Measurements from ENCODE around the gene NFATC2. TPM values are rescaled to one million over a fixed set of nuclear protein-coding genes. Genes with fewer than 3 reads are reported as not detected.

Gene NFATC2
- total and polyA plus RNA-seq, 2 of the 4 experiments (the other 2 are of a cell fraction), result 0.18 to 0.38 TPM

GRCh38 chr20:51492167-51493092 lies 50.1 kb downstream of the NFATC2 start:
- in situ Hi-C loops (cut with MboI; ENCODE audit: low sequenced_read_pairs), result no loop called here
- no peaks in the 10 kb centered on the region; a peak in 1 of 4 replicates for H3K79me1 ChIP-seq (ENCODE audit: low read depth in 1 of 2, low read length in 2 of 2)
- H3K4ac ChIP-seq (ENCODE audit: low read depth, low read length), result no peak overlapping the region
- ChIA-PET CTCF (interaction anchor here (0.5 kb wide), 1 partner anchor 120 kb away, joined by 4 read pairs; no protein-coding TSS in a partner anchor), POLR2A (ENCODE audit: unreplicated experiment) (no interaction called here)
- H3K14ac ChIP-seq (replicated peaks; ENCODE audit: low read depth, low read length), result no peak overlapping the region
- H3K4me3 ChIP-seq (ENCODE audit: insufficient read depth, low read depth, low read length), result no peak overlapping the region
- H4K8ac ChIP-seq (ENCODE audit: low read depth in 2 of 2, low read length in 2 of 2), result no peak overlapping the region
- DNase-seq (no peak), ATAC-seq (ENCODE audit: low read depth) (no peak)
- no peak overlapping the region for H2BK5ac ChIP-seq (ENCODE audit: low read depth, low read length, poor library complexity, severe bottlenecking)
- no peak overlapping the region for H3K23ac ChIP-seq (ENCODE audit: low read depth, low read length)
- WGBS, 2 experiments (ENCODE audit: extremely low coverage in 2 of 2, insufficient read length in 1 of 2), result 46% methylated on average over 26 of the region's 47 CpGs; no CpG with 5 or more reads in 1 of the 2 experiments
- H3K4me2 ChIP-seq (ENCODE audit: low read depth, low read length), result no peak overlapping the region
- H3K9me1 ChIP-seq (ENCODE audit: insufficient read depth, low read length), result peaks cover 9% of the 10 kb centered on the region; the same call in 1 of the 2 replicates
- TF ChIP-seq RFX5 (IDR thresholded peaks at IDR 0.05; ENCODE audit: low read depth, low read length), result no peak
- TF ChIP-seq FOS (IDR thresholded peaks at IDR 0.05; ENCODE audit: low read depth, low read length), result no peak
- TF ChIP-seq RCOR1 (IDR thresholded peaks at IDR 0.05; ENCODE audit: insufficient replicate concordance, low read length), result no peak
- no peak for TF ChIP-seq MAFK (IDR thresholded peaks at IDR 0.05; ENCODE audit: low read depth, low read length)
- TF ChIP-seq NFE2L2 (IDR thresholded peaks at IDR 0.05; ENCODE audit: low read depth, low read length), result no peak
- TF ChIP-seq CHD1 (IDR thresholded peaks at IDR 0.05; ENCODE audit: low read depth, low read length), result no peak
- no peak for TF ChIP-seq SMC3 (IDR thresholded peaks at IDR 0.05; ENCODE audit: low read depth, low read length)
- intact Hi-C loops (cut with micrococcal nuclease), result no loop called here
- no peak overlapping the region for H2AFZ ChIP-seq (replicated peaks; ENCODE audit: low read length, poor library complexity)
- H3K9me3 ChIP-seq (ENCODE audit: control insufficient read depth, insufficient read depth, low read length), result no peaks in the 10 kb centered on the region
- no peak overlapping the region for H2BK20ac ChIP-seq (ENCODE audit: low read depth, low read length)
- H4K91ac ChIP-seq (ENCODE audit: insufficient read depth, low read depth, low read length), result no peak overlapping the region
- no peak overlapping the region for H3K27ac ChIP-seq (ENCODE audit: insufficient read depth, low read length)
- no peak overlapping the region for H2AK5ac ChIP-seq (ENCODE audit: low read depth, low read length)
- no peak overlapping the region for H2BK120ac ChIP-seq (ENCODE audit: low read depth, low read length)
- peaks cover 11% of the 10 kb centered on the region for H3K4me1 ChIP-seq (ENCODE audit: control insufficient read depth, insufficient read depth, low read length)
- H3K56ac ChIP-seq (ENCODE audit: extremely low read depth, insufficient read depth, low read length), result no peak overlapping the region
- H4K20me1 ChIP-seq (ENCODE audit: insufficient read depth, low read length), result no peaks in the 10 kb centered on the region
- no peaks in the 10 kb centered on the region for H3K36me3 ChIP-seq (ENCODE audit: control insufficient read depth, insufficient read depth, low read length)
- no peak overlapping the region for H2BK15ac ChIP-seq (ENCODE audit: low read depth, low read length)
- H2AK9ac ChIP-seq (replicated peaks; ENCODE audit: low read depth, low read length, poor library complexity), result no peak overlapping the region
- no peak overlapping the region for H4K5ac ChIP-seq (ENCODE audit: low read depth, low read length)
- H3K9ac ChIP-seq (ENCODE audit: low read depth, low read length), result no peak overlapping the region
- H3K18ac ChIP-seq (ENCODE audit: low read depth, low read length), result no peak overlapping the region
- H3K27me3 ChIP-seq (ENCODE audit: control insufficient read depth, insufficient read depth, low read length), result no peaks in the 10 kb centered on the region
- dilution Hi-C loops (cut with HindIII; ENCODE audit: low sequenced_read_pairs, unreplicated experiment), result no loop called here
- BruUV-seq (replicated peaks), result no TSS peak

All from IMR-90 (cell line).